Liver (tissue), 9 donors: ENCODE data around the gene IFNAR2. TPM values are rescaled to one million over a fixed set of nuclear protein-coding genes. Genes with fewer than 3 reads are reported as not detected.

Experiments used
- DNase-seq: peaks from one replicate; pipeline ENCODE4 v3.0.0-alpha.2; 2017; ENCODE audit warnings: low spot score
- H3K27ac ChIP-seq, 2 donors: one replicate each; pipeline ENCODE4 v1.7.0; 2013; ENCODE audit warnings: inconsistent platforms in 2 of 2, low read length in 2 of 2, control low read depth in 1 of 2, low read depth in 1 of 2, mild to moderate bottlenecking in 1 of 2
- H3K27me3 ChIP-seq, 4 donors: one replicate each; pipeline versions ENCODE4 v1.6.1 to v1.7.0; 2013; ENCODE audit warnings: low read length in 3 of 4, inconsistent platforms in 1 of 4, mild to moderate bottlenecking in 1 of 4, moderate library complexity in 1 of 4; ENCODE audit not compliant: control insufficient read depth in 4 of 4, insufficient read depth in 4 of 4
- H3K36me3 ChIP-seq, 4 donors: one replicate each; pipeline versions ENCODE4 v1.6.1 to v1.7.0; 2013; ENCODE audit warnings: low read length in 3 of 4, mild to moderate bottlenecking in 3 of 4, low read depth in 1 of 4, moderate library complexity in 1 of 4; ENCODE audit not compliant: control insufficient read depth in 4 of 4, insufficient read depth in 3 of 4
- H3K4me1 ChIP-seq, 4 donors: one replicate each; pipeline versions ENCODE4 v1.6.1 to v1.7.0; 2013; ENCODE audit warnings: low read length in 3 of 4, mild to moderate bottlenecking in 3 of 4, moderate library complexity in 1 of 4; ENCODE audit not compliant: control insufficient read depth in 4 of 4, insufficient read depth in 4 of 4
- H3K4me3 ChIP-seq, 3 donors: one replicate each; pipeline versions ENCODE4 v1.6.1 to v1.7.0; 2013; ENCODE audit warnings: low read length in 3 of 3, control low read depth in 1 of 3, low read depth in 1 of 3, mild to moderate bottlenecking in 1 of 3
- H3K9ac ChIP-seq, 2 donors: one replicate each; pipeline ENCODE4 v1.7.0; 2013; ENCODE audit warnings: low read length in 2 of 2, mild to moderate bottlenecking in 2 of 2, moderate library complexity in 2 of 2, control low read depth in 1 of 2, low read depth in 1 of 2
- H3K9me3 ChIP-seq, 4 donors: one replicate each; pipeline versions ENCODE4 v1.6.1 to v1.7.0; 2013; ENCODE audit warnings: low read length in 3 of 4; ENCODE audit not compliant: control insufficient read depth in 4 of 4
- FOXA1 ChIP-seq: IDR thresholded peaks from 2 replicates; pipeline ENCODE4 v1.6.1; 2016; ENCODE audit warnings: antibody characterized with exemption
- HNF4G ChIP-seq: IDR thresholded peaks from 2 replicates; pipeline ENCODE4 v1.6.1; 2016; ENCODE audit warnings: antibody characterized with exemption
- NR2F2 ChIP-seq: IDR thresholded peaks from 2 replicates; pipeline ENCODE4 v1.6.1; 2016; ENCODE audit warnings: antibody characterized with exemption
- RAD21 ChIP-seq, 2 donors: IDR thresholded peaks; 2 replicates each; pipeline ENCODE4 v1.6.1; 2016; ENCODE audit warnings: antibody characterized with exemption in 2 of 2, mild to moderate bottlenecking in 2 of 2
- WGBS: extraction: QIAGEN DNeasy Blood & Tissue Kit; methylation state at CpG from one replicate; pipeline ENCODE4 v1.1.7; 2013; 5-methylcytosine and 5-hydroxymethylcytosine counted together
- polyA plus RNA-seq, 2 donors: library from polyadenylated mRNA; stranded (reverse) in 1 of 2; unstranded in 1 of 2; fragments of 200-250 nt in 1 of 2; fragments of >200 nt in 1 of 2; fragmentation: Nextera tagmentation in 1 of 2; extraction: Ambion mirVana in 1 of 2; gene quantifications; one replicate each; pipeline versions ENCODE4 v1.2.1 to v1.2.3, GENCODE V29; 2013 to 2015
- total RNA-seq, 2 donors: library from RNA; depleted of rRNA; stranded (reverse); fragments of >200 nt; gene quantifications; one replicate each; pipeline ENCODE4 v1.2.3, GENCODE V29; 2014
- donor health status: healthy.
- donor health status: healthy.
- donor health status: healthy.
- donor health status: healthy.
- donor health status: healthy.

IFNAR2 gene
- total and polyA plus RNA-seq, 4 donors, result 12.6 to 17.0 (median 14.6) TPM

- WGBS, result over 99% methylated on average over 3 of the region's 3 CpGs
- peaks cover 10 to 40% (median 30%) of the 10 kb centered on the region in 4 donors for H3K36me3 ChIP-seq
These were observed 49.6 kb downstream of the IFNAR2 start for GRCh38 chr21:33279330-33279820.

More at GRCh38 chr21:33279330-33279820, 49.6 kb downstream of the IFNAR2 start:
- no peaks in the 10 kb centered on the region for H3K4me1 ChIP-seq
- H3K9me3 ChIP-seq, result no peaks in the 10 kb centered on the region
- H3K4me3 ChIP-seq, result no peak overlapping the region
- DNase-seq, result no peak
- no peak overlapping the region for H3K27ac ChIP-seq
- no peak overlapping the region for H3K9ac ChIP-seq
- H3K27me3 ChIP-seq, result no peaks in the 10 kb centered on the region
- TF ChIP-seq RAD21 (IDR thresholded peaks at IDR 0.05), result no peak
- TF ChIP-seq HNF4G, result no peak
- no peak for TF ChIP-seq FOXA1
- TF ChIP-seq NR2F2, result no peak

Other genes with a start within 250 kb of the IFNAR2 start
- gene OLIG2, start 204.0 kb upstream of the IFNAR2 start, total RNA-seq, result not detected
- not detected for gene OLIG2, start 204.0 kb upstream of the IFNAR2 start, polyA plus RNA-seq
- under 1 TPM in 1 of 2 donors, not detected in 1; 0.19 TPM for gene OLIG1, start 159.8 kb upstream of the IFNAR2 start, total RNA-seq
- not detected for gene OLIG1, start 159.8 kb upstream of the IFNAR2 start, polyA plus RNA-seq
- gene IL10RB, start 36.4 kb downstream of the IFNAR2 start, total RNA-seq, result 10 to 100 TPM; 19.2 to 22.1 TPM
- 10 to 100 TPM; 16.1 to 18.5 TPM for gene IL10RB, start 36.4 kb downstream of the IFNAR2 start, polyA plus RNA-seq
- gene IFNAR1, start 95.0 kb downstream of the IFNAR2 start, total RNA-seq, result 10 to 100 TPM; 31.1 to 39.5 TPM
- gene IFNAR1, start 95.0 kb downstream of the IFNAR2 start, polyA plus RNA-seq, result 10 to 100 TPM; 52.8 to 54.3 TPM
- gene IFNGR2, start 173.5 kb downstream of the IFNAR2 start, total RNA-seq, result 10 to 100 TPM; 23.2 to 24.3 TPM
- 10 to 100 TPM; 23.0 to 23.7 TPM for gene IFNGR2, start 173.5 kb downstream of the IFNAR2 start, polyA plus RNA-seq